ENCODE measurements around the gene BPIFB2.

Gene BPIFB2

DNA sequence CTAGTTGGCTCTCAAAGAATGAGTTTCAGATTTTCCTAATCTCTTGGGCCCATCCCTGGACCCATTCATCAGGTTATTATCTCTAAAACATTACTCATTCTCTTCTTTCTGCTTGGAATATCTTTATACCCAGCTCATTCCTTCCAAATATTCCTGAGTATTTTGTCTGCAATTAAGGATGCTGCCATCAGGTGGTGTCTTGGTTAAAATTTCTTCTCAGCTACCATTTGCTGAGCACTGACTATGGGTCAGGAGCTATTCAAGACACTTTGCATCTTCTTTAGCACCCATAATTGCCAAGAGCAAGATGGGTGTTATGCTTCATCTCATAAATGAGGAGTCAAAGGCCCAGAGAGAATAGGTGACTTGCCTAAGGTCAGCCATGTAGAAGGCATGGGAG, 11.7 kb upstream of the BPIFB2 start:
- Histone ChIP-seq H2AFZ (no peak overlapping the region), H3K4me2 (ENCODE audit: low read length) (no peak overlapping the region), H3K9ac (no peak overlapping the region), H3K27ac (no peak overlapping the region), H3K36me3 (ENCODE audit: control insufficient read depth, insufficient read depth, low read length) (no peaks in the 10 kb centered on the region), H3K27me3 (ENCODE audit: control insufficient read depth, insufficient read depth, low read length) (no peaks in the 10 kb centered on the region), H3K79me2 (no peaks in the 10 kb centered on the region), H3K4me3 (ENCODE audit: low read depth, low read length) (no peak overlapping the region), H3K4me1 (no peaks in the 10 kb centered on the region), H3K9me3 (ENCODE audit: control insufficient read depth, low read length) (no peaks in the 10 kb centered on the region)
- TF ChIP-seq, protein P1, sequence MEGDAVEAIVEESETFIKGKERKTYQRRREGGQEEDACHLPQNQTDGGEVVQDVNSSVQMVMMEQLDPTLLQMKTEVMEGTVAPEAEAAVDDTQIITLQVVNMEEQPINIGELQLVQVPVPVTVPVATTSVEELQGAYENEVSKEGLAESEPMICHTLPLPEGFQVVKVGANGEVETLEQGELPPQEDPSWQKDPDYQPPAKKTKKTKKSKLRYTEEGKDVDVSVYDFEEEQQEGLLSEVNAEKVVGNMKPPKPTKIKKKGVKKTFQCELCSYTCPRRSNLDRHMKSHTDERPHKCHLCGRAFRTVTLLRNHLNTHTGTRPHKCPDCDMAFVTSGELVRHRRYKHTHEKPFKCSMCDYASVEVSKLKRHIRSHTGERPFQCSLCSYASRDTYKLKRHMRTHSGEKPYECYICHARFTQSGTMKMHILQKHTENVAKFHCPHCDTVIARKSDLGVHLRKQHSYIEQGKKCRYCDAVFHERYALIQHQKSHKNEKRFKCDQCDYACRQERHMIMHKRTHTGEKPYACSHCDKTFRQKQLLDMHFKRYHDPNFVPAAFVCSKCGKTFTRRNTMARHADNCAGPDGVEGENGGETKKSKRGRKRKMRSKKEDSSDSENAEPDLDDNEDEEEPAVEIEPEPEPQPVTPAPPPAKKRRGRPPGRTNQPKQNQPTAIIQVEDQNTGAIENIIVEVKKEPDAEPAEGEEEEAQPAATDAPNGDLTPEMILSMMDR (IDR thresholded peaks at IDR 0.05) = no peak

- Histone ChIP-seq H3K27ac (no peak overlapping the region), H3K4me1 (no peaks in the 10 kb centered on the region), H3K4me2 (ENCODE audit: low read length) (no peak overlapping the region), H3K27me3 (ENCODE audit: control insufficient read depth, insufficient read depth, low read length) (no peaks in the 10 kb centered on the region), H2AFZ (no peak overlapping the region), H3K9ac (no peak overlapping the region), H3K9me3 (ENCODE audit: control insufficient read depth, low read length) (no peaks in the 10 kb centered on the region), H3K4me3 (ENCODE audit: low read depth, low read length) (no peak overlapping the region), H3K79me2 (no peaks in the 10 kb centered on the region), H3K36me3 (ENCODE audit: control insufficient read depth, insufficient read depth, low read length) (no peaks in the 10 kb centered on the region)
- TF ChIP-seq, protein P1 (IDR thresholded peaks at IDR 0.05) = no peak
These were observed 10.1 kb upstream of the BPIFB2 start for GRCh38 chr20:32997431-32997830.

GRCh38 chr20:32999603-33000250, 7.8 kb upstream of the BPIFB2 start:
- Histone ChIP-seq H3K9ac (no peak overlapping the region), H3K36me3 (ENCODE audit: control insufficient read depth, insufficient read depth, low read length) (no peaks in the 10 kb centered on the region), H3K9me3 (ENCODE audit: control insufficient read depth, low read length) (no peaks in the 10 kb centered on the region), H3K79me2 (no peaks in the 10 kb centered on the region), H3K4me1 (no peaks in the 10 kb centered on the region), H3K4me2 (ENCODE audit: low read length) (no peak overlapping the region), H3K27me3 (ENCODE audit: control insufficient read depth, insufficient read depth, low read length) (no peaks in the 10 kb centered on the region), H2AFZ (no peak overlapping the region), H3K27ac (no peak overlapping the region), H3K4me3 (ENCODE audit: low read depth, low read length) (no peak overlapping the region)
- TF ChIP-seq, protein P1 (IDR thresholded peaks at IDR 0.05) = no peak

- Histone ChIP-seq H3K36me3 (ENCODE audit: control insufficient read depth, insufficient read depth, low read length) (no peaks in the 10 kb centered on the region), H2AFZ (no peak overlapping the region), H3K4me2 (ENCODE audit: low read length) (no peak overlapping the region), H3K9ac (no peak overlapping the region), H3K27me3 (ENCODE audit: control insufficient read depth, insufficient read depth, low read length) (no peaks in the 10 kb centered on the region), H3K9me3 (ENCODE audit: control insufficient read depth, low read length) (no peaks in the 10 kb centered on the region), H3K79me2 (no peaks in the 10 kb centered on the region), H3K4me3 (ENCODE audit: low read depth, low read length) (no peak overlapping the region), H3K27ac (no peak overlapping the region), H3K4me1 (no peaks in the 10 kb centered on the region)
- TF ChIP-seq, protein P1 (IDR thresholded peaks at IDR 0.05) = no peak
These were observed 6.6 kb upstream of the BPIFB2 start for GRCh38 chr20:33000802-33001466.
